HL-60/S4 treated with retinoic acid at 250 ng/mL for 4 days and 3 days (cell line): Measurements from ENCODE around the gene EN2.
"Not testable (repeated sequence)": the region's sequence is repeated elsewhere in the genome, so short reads cannot be mapped to it uniquely, and the experiment has no call there.

Experiments
- in situ Hi-C: fragments of 300-500 bp; cut with MboI; formaldehyde crosslinking; loops from 2 replicates; pipeline ENCODE4 v1.7.0; 2022; ENCODE audit warnings: low sequenced_read_pairs

EN2 gene

DNA sequence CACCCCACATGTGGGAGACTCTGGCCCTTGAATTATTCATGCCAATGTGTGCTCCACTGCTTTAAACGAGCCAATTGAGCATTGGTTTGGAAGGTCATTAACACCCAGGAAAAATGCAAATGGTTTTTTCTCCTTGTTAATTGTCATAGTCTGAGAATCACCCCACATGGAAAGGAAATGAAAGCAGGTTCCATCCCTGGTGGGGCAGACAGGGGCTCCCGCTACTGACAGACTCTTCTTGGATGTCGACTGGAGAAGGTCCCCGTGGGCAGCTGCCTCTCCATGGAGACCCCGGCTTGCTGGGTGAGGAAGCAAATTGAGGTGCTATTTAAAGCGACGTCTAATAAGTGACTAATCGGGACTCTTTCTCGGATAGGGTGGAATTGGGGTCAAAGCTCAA lies 32.0 kb upstream of the EN2 start:
- in situ Hi-C loops: no loop called here

DNA sequence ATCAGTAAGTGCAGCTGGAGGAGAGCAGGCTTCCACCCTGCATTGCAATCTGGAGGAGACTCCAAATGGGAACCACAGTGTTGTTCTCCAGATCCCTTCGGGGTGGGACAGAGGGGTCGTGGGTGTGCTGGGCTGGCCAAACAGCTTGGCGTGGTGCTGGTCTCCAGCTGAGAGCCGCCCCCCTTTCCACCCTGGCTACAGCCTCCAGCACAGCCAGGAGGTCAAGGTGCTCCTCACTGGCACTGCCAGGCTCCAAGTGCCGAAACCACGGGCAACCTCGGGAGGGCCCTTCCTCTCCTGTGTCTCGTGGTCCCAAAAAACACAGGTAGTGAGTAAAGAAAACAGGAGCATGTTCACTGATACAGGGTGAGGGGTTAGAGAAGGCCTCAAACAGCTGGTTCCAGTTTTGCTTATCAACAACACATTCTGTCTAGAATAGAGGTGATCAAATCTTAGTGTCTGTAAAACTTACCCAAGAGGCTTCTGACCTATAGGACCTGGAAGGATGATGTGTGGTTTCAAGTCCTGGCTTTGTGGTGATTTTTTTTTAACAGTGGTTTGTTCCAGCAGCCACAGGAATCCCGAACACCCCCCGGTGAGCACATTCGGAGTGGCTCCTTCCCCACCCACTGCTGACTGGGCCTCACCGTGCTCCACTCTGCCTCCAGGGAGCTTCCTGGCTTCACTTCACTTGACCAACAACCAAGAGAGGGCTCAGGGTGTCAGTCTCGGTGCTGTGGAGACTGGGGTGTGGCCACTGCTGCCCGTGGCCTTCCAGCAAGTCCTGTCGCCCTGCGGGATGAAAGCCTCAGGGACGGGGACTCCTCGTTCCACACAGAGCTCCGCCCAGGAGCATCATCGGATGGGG lies 31.2 kb upstream of the EN2 start:
- in situ Hi-C loops: no loop called here

DNA sequence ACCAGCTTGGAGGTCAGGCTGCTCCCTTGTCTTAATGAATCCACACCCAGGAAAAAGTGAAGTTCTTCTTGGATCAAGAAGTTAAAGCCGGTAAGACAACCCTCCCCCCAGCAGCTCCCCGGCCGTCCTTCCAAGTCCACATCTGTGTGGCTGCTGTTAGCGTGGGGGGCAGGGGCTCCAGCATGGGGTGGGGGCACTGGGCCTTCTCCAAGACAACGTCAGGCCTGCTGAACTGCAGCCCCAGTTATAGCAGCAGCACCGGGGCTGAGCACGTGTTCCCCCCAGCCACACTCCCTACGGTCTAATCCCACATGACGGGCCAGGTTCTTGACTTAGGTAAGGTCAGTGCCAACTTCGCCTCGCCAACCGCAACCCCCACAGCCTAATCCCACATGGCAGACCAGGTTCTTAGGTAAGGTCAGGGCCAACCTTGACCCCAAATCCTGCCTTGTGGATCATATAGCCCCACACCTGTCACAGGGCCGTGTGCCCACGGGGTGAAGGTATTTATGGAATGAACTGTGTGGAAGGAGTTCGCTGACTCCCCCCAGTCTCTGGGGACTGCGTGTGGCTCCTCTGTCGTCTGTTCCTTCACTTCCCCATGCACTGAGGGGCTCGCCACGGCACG lies 30.4 kb upstream of the EN2 start:
- in situ Hi-C loops: no loop called here

DNA sequence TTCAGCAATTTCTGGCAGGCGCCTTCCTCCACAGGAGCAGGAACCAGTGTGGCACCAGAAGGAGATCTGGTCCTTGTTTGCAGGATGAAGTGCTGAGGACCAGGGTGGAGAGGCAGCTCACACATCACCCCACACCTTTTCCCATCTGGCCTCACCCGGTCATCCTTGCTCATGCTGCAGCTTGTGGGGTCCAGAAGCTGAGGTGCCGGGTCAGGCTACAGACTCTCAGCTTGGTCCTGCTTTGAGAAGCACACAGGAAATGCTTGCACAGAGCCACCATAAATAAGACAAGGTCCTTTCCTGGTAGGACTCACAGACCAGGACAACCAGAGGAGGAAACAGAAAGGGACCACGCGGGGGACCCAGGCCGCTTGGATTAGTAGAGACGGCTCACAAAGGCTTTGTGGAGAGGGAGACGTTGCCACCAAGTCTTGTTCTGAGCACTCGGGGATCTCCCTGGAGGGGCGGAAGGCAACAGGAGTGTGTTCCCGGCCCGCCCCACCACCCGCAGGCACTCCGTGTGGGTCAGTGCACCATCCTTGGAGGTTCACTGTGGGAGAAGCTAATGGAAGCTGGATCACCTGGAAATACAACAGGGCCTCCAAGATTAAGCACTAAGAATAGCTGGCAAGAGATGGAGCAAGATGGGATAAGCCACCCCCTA lies 29.6 kb upstream of the EN2 start:
- in situ Hi-C loops: no loop called here

DNA sequence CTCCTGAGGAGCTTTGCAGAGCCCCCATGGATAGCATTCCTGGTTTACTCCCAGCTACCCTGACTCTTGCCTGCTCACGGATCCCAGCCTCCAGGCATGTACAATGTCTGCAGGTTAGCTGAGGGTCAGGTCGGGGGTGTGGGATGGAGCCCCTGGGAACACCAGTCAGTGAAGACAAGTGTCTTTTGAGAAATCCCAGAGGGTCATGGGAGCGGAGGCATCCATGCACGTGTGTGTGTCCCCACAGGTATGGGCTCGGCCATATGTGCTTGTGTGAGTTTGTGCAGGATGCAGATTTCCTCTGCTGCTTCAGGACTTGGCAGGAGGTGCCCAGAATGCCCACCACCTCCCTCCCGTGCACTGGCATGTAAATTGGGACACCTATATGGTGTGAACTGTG lies 28.3 kb upstream of the EN2 start:
- in situ Hi-C loops: no loop called here

DNA sequence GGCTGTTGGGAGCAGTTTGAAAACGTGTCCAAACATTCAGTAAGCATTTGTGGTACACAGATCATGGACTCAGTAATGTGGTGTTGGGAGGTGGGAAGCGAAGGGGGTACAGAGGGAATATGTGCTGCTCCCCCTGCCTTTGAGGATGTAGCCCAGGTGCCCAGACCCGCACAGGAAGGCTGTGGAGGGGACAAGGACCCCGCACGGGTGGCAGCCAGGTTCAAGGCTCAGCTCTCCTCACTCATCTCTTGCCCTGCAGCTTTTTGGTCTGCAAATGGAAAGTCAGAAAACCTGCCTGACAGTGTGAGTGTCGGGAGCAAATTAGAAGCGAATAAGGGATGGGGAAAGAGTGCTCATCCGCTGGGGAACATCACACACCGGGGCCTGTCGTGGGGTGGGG lies 27.3 kb upstream of the EN2 start:
- in situ Hi-C loops: no loop called here

DNA sequence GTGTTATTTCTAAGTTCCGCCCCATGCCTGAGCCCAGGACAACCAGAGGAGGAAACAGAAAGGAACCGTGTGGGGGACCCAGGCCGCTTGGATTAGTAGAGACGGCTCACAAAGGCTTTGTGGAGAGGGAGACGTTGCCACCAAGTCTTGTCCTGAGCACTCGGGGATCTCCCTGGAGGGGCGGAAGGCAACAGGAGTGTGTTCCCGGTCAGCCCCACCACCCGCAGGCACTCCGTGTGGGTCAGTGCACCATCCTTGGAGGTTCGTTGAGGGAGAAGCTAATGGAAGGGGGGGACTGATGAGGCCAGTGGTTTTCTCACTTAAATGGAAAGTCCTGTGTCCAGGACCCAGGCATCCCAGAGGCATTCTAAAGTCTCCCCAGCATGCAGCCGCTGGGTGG lies 26.7 kb upstream of the EN2 start:
- in situ Hi-C loops: no loop called here

DNA sequence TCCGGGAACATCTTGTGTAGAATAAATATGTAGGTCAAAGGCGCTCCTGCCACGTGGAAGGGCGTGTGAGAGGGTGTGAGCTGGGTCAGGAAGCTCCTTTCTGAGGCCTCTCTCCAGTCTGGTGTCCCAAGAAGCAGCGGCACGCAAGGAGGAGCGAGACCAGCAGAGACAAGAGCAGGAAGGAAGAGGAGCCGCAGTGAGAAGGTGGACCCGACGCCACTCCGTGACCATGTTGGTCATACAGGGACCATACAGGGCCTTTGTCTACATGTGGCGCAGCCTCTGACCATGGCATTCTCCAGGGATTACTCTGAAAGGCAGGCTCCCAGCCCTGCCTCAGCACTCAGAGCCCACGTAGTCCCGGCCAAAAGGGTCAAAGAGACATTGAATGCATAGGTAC lies 26.2 kb upstream of the EN2 start:
- in situ Hi-C loops: no loop called here

DNA sequence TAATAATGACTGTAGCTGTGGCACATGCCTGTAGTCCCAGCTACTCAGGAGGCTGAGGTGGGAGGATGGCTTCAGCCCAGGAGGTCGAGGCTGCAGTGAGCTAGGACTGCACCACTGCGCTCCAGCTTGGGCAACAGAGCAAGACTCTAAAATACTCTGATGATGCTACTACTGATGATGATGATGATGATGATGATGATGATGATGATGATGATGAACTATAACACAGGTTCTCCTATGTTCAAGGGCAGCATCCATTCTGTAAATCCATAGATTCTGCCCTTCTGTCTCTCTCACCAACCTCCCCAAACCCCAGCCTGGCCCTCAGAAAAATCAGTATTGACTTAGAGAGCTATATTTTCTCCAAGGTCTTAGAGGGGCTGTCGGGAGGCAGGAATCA lies 22.8 kb upstream of the EN2 start:
- in situ Hi-C loops: no loop called here

DNA sequence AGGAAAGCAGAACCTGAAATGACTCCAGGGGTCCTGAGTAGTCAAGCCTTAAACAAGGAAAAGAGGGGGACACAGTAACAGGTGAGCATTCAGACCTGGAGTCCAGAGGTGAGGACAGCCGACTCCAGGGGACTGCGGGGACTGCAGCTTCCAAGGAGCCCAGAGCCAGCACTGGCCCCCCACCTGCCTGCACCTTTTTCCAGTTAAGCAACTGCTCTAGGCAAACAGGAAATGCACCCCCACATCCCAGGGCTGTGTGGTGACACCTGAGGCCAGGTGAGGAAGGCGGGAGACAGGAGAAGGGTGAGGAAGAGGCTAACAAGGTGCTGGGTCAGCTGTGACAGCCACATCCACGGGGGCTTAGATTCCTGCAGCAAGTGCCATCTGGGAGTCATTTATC lies 20.1 kb upstream of the EN2 start:
- in situ Hi-C loops: no loop called here

DNA sequence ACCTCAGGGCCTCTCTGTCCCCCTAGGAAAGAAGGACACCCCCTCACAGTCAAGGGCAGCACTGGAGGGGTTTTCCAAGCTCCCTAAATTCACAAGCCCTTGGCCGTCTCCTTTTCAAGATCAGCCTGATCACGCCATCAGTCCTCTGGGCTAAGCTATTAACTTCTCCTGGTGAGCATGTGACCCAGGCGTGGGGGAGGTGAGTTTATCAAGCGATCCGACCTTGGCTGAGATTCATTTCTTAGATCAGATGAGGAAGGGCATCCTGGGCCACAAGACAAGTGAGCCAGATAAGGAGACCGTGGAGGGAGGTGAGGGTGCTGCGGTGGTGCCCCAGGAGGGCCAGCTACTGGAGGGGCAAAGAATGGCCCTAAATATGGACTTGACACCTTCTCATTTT lies 19.2 kb upstream of the EN2 start:
- in situ Hi-C loops: no loop called here

DNA sequence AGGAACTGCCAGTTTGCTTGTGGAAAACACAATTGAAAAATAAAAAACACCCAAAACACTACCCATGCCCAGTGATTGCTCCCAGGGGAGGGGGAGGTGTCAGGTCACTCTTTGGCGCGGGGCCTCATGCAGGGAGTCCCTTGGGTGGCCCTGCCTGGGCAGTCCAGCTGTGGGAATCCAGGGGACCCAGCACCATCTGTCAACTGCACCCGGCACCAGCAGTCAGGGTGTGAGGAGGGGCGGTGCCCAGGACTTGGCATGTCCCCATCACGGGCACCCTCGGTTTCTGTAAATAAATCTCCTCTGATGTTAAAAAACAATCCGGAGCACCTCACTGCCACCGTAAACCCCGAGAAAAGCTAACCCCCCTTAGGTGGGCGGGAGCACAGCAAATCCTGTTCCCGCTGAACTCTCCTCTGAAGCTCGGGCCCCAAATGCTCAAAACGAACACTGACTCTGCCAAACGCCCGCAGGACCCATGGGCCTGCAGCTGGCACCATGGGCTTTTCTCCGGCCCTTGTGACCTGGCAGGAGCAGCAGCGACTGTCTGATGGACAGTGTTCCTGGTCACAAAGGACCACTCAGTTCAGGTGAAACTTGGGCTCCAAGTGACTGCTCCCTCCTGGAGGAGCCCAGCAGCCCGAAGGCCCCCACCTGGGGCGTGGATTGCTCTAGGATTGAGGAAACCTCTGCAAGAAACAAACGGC lies 18.5 kb upstream of the EN2 start:
- in situ Hi-C loops: no loop called here

DNA sequence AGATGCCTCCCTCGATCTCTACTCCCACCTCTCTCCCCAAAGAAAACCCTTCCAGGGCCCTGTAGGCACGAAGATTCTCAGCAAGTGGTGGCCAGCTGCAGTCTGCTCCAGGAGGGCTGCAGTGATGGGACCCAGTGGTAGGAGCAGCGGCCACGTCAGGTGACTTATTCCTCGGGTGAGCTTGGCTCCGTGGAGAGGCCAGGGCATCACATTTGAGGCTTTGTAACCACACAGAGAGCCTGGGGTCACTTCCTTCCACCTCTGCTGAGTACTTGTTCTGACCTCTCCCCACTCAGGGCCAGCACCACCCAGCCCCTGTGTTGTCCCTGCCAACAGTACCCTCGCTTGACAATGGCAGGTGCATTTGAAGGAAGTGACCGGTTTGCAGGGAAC lies 17.9 kb upstream of the EN2 start:
- in situ Hi-C loops: no loop called here

DNA sequence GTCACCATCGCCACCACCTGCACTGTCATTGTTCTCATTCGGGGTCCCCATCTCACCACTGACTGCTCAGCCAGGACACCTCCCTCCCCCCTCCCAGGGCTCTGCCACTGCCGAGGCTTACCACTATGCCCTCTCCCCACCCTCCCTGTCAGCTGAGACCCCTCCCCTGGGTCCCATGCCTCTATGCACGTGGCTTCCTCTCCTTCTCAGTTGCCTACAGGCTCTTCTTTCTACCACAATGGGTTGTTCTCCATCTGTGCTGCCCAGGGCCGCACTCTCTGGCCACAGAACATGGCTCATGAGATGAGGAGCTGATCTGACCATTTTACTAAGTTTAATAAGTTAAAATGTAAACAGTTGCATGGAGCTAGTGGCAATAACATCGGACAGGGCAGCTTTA lies 16.1 kb upstream of the EN2 start:
- in situ Hi-C loops: no loop called here

DNA sequence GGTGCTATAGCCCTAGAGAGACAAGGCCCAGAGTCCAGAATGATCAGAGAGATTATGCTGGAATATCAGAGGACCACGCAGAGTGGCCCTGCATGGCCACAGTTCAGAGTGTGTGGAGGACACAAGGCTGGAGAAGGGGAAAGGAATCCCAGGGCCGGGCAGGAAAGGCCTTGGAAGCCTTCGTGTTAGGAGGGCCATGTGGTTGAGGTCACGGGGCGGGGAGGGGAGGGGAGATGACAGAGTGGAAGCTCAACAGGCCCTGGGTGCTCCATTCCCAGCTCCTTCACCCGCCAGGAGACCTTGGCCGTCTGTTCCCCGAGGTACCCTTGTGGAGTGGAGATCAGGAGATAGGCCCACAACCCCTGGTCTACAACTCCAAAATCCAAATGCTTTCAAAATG lies 13.2 kb upstream of the EN2 start:
- in situ Hi-C loops: no loop called here

DNA sequence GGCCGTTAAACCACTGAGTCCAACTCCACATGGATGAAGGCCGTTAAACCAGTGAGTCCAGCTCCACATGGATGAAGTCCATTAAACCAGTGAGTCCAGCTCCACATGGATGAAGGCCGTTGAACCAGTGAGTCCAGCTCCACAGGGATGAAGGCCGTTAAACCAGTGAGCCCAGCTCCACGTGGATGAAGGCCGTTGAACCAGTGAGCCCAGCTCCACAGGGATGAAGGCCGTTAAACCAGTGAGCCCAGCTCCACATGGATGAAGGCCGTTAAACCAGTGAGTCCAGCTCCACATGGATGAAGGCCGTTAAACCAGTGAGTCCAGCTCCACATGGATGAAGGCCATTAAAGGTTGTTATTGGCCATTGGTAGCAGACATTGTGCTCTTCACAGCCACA lies 12.3 kb upstream of the EN2 start:
- in situ Hi-C loops: not testable (repeated sequence)

DNA sequence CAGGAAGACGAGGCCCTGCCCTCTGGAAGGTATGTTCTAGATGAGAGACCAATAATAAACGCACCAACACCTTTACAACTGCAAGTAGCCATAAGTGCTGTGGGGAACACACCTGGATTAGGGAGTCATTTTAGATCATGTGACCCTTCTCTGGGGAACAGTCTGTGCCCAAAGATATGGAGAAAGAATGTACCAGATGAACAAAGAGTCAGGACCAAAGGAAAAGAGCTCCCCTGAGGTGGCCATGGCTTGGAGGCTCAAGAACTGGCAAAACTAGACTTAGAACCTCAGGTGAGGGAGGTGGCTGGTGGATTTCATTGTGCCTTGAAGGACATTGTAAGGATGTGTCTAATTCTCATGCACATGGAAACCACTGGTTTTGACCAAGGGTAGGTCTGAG lies 10.3 kb upstream of the EN2 start:
- in situ Hi-C loops: no loop called here

DNA sequence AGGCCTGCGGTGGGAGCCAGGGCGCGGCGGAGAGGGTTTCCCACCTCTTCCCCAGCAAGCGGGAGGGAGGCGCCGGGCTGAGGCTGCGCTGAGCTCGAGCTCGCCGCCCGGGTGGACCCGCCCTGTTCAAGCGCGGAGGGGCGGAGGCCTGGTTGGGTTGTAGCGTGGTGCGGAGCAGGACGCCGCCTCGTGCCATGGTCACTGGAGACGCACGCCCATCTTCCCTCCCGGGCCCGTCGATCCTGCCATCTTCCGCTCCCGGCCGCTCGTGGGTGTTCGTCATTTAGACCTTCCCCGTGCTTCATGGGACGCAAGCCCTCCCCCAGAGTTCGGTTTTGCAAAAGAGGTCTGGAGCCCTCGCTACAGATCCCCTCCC lies 9.3 kb upstream of the EN2 start:
- in situ Hi-C loops: no loop called here

DNA sequence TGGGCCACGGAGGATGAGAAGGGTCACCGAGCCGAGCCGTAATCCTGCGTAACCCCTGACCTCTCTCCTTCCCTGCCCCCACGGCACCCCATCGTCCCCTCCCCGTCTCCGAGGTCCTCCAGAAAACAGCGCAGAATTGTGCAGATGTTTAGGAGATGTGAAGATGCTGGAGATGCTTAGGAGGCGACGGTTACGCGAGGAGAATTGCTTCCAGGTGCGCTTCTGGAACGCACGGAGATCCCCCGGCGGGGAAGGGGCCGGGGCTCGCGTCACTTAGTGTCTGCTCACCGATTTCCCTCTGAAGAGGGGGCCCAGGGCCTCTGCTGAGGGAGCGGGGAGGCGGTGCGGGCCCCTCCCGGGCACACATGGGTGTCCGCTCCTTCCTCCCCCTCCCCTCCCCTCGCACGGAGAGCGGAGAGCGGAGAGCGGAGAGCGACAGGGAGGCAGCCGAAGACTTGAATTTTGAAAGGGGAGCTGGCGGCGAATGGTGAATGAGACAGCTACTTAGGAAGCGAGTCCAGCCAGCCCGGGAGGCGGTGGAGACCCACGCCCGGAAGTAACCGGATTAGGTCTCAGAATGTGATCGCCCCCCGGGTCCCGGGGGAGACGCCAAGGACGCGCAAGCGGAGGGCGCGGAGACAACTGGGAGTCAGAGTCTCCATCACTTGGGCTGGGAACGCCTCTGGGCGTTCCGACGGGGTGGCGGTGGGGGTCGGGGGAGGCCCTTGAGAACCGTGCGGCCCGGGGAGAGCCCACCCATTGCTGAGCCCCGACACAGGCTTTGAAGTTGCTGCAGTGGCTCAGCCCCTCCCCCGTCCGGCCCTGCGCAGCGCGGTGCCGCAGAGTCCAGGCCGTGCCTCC lies 8.7 kb upstream of the EN2 start:
- in situ Hi-C loops: no loop called here

DNA sequence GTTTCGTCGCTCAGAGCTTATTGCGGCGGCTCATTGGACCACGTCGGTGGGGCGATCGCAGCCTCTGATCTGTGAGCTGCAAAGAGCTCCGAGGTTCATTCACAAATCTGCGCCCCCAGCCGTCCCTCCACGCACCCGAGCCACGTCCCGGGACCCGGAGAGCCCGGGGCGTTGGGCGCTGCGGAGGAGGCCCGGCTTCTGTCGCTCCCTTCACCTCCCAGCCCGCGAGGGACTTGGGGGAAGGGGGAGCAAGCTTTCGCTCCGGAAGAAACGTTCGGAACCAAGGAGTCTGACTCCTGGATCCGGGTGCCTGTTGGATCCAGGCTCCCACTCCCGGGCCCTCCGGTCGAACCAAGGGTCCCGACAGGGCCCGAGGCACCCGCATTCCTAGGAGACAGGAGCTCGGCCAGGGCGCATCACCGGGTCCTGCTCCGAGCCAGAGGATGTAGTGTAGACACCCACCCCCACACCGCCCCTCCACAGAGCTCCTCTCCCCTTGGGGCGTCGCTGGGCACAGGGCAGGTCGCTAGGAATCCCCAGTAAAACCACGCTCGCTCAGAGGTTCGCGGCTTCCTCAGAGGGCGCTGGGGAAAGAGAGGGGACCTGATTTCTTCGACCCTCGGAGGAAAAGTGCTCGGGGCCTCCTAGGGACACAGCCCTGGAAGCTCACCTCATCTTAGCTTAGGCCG lies 7.9 kb upstream of the EN2 start:
- in situ Hi-C loops: no loop called here
